Liver (tissue), 3 donors: ENCODE measurements around the gene NFILZ.

Experiments
- EGR1 ChIP-seq, 2 donors: IDR thresholded peaks; 2 replicates each; pipeline ENCODE4 v1.6.1; 2016 to 2018; ENCODE audit warnings: antibody characterized with exemption in 2 of 2, low read depth in 2 of 2
- FOXA2 ChIP-seq: IDR thresholded peaks from 2 replicates; pipeline ENCODE4 v1.6.1; 2016; ENCODE audit warnings: antibody characterized with exemption
- JUND ChIP-seq, 2 donors: IDR thresholded peaks; 2 replicates each; pipeline ENCODE4 v1.6.1; 2016; ENCODE audit warnings: antibody characterized with exemption in 2 of 2
- RAD21 ChIP-seq, 2 donors: IDR thresholded peaks; 2 replicates each; pipeline ENCODE4 v1.6.1; 2016; ENCODE audit warnings: antibody characterized with exemption in 2 of 2, mild to moderate bottlenecking in 2 of 2
- TAF1 ChIP-seq: conservative IDR thresholded peaks from 2 replicates; pipeline ENCODE4 v1.6.1; 2016; ENCODE audit warnings: antibody characterized with exemption, mild to moderate bottlenecking
- YY1 ChIP-seq: IDR thresholded peaks from 2 replicates; pipeline ENCODE4 v1.6.1; 2016; ENCODE audit warnings: antibody characterized with exemption, mild to moderate bottlenecking
- TF ChIP-seq, protein P1 (sequence below): IDR thresholded peaks from 2 replicates; pipeline ENCODE4 v1.6.1; 2016; ENCODE audit warnings: antibody characterized with exemption, mild to moderate bottlenecking
- TF ChIP-seq, protein P2 (sequence below): fragments of 150-350 bp; IDR thresholded peaks from 2 replicates; pipeline ENCODE4 v1.5.1; 2017; ENCODE audit warnings: improper control_type of control experiment, low read depth, low read length; ENCODE audit not compliant: missing input control
- TF ChIP-seq, protein P3 (sequence below): IDR thresholded peaks from 2 replicates; pipeline ENCODE4 v1.6.1; 2016; ENCODE audit warnings: antibody characterized with exemption
- TF ChIP-seq, protein P4 (sequence below): IDR thresholded peaks from 2 replicates; pipeline ENCODE4 v1.6.1; 2016; ENCODE audit warnings: antibody characterized with exemption
- TF ChIP-seq, protein P5 (sequence below): IDR thresholded peaks from 2 replicates; pipeline ENCODE4 v1.6.1; 2016; ENCODE audit warnings: antibody characterized with exemption
- donor health status: healthy.
- donor health status: healthy.

DNA sequence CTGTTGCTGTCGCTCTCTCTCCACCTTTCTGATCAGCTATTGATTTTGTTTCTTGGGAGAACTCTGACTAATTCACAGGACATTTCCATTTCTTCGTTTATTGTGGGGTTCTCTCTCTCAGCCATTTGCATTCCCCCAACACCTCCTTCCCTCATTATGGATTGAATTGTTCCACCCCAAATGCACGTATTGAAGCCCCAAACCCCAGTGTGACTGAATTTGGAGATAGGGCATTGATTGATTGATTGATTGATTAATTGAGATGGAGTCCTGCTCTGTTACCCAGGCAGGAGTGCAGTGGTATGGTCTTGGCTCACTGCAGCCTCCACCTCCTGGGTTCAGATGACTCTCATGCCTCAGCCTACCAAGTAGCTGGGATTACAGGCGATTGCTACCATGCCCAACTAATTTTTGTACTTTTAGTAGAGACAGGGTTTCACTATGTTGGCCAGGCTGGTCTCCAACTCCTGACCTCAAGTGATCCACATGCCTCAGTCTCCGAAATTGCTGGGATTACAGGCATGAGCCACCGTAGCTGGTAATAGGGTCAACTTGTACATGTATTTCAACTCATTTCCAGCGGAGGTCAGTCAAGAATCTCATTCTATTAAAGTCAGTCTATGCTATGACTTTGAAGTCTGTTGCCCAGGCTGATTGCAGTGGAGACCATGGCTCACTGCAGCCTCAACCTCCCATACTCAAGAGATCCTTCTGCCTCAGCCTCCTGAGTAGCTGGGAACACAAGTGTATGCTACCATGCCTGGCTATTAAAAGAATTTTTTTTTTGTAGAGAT is 13.6 kb downstream of the NFILZ start:
- TF ChIP-seq RAD21 (IDR thresholded peaks at IDR 0.05), result no peak
- TF ChIP-seq, protein P1, sequence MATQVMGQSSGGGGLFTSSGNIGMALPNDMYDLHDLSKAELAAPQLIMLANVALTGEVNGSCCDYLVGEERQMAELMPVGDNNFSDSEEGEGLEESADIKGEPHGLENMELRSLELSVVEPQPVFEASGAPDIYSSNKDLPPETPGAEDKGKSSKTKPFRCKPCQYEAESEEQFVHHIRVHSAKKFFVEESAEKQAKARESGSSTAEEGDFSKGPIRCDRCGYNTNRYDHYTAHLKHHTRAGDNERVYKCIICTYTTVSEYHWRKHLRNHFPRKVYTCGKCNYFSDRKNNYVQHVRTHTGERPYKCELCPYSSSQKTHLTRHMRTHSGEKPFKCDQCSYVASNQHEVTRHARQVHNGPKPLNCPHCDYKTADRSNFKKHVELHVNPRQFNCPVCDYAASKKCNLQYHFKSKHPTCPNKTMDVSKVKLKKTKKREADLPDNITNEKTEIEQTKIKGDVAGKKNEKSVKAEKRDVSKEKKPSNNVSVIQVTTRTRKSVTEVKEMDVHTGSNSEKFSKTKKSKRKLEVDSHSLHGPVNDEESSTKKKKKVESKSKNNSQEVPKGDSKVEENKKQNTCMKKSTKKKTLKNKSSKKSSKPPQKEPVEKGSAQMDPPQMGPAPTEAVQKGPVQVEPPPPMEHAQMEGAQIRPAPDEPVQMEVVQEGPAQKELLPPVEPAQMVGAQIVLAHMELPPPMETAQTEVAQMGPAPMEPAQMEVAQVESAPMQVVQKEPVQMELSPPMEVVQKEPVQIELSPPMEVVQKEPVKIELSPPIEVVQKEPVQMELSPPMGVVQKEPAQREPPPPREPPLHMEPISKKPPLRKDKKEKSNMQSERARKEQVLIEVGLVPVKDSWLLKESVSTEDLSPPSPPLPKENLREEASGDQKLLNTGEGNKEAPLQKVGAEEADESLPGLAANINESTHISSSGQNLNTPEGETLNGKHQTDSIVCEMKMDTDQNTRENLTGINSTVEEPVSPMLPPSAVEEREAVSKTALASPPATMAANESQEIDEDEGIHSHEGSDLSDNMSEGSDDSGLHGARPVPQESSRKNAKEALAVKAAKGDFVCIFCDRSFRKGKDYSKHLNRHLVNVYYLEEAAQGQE, result no peak
- TF ChIP-seq, protein P2, sequence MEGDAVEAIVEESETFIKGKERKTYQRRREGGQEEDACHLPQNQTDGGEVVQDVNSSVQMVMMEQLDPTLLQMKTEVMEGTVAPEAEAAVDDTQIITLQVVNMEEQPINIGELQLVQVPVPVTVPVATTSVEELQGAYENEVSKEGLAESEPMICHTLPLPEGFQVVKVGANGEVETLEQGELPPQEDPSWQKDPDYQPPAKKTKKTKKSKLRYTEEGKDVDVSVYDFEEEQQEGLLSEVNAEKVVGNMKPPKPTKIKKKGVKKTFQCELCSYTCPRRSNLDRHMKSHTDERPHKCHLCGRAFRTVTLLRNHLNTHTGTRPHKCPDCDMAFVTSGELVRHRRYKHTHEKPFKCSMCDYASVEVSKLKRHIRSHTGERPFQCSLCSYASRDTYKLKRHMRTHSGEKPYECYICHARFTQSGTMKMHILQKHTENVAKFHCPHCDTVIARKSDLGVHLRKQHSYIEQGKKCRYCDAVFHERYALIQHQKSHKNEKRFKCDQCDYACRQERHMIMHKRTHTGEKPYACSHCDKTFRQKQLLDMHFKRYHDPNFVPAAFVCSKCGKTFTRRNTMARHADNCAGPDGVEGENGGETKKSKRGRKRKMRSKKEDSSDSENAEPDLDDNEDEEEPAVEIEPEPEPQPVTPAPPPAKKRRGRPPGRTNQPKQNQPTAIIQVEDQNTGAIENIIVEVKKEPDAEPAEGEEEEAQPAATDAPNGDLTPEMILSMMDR, result no peak
- TF ChIP-seq JUND (IDR thresholded peaks at IDR 0.05), result no peak
- TF ChIP-seq FOXA2, result no peak
- TF ChIP-seq, protein P3, sequence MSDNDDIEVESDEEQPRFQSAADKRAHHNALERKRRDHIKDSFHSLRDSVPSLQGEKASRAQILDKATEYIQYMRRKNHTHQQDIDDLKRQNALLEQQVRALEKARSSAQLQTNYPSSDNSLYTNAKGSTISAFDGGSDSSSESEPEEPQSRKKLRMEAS, result no peak
- TF ChIP-seq, protein P4, sequence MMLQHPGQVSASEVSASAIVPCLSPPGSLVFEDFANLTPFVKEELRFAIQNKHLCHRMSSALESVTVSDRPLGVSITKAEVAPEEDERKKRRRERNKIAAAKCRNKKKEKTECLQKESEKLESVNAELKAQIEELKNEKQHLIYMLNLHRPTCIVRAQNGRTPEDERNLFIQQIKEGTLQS, result no peak
- no peak for TF ChIP-seq EGR1 (IDR thresholded peaks at IDR 0.05; ENCODE audit: low read depth in 2 of 2)
- TF ChIP-seq YY1, result no peak
- TF ChIP-seq TAF1, result no peak
- TF ChIP-seq, protein P5, sequence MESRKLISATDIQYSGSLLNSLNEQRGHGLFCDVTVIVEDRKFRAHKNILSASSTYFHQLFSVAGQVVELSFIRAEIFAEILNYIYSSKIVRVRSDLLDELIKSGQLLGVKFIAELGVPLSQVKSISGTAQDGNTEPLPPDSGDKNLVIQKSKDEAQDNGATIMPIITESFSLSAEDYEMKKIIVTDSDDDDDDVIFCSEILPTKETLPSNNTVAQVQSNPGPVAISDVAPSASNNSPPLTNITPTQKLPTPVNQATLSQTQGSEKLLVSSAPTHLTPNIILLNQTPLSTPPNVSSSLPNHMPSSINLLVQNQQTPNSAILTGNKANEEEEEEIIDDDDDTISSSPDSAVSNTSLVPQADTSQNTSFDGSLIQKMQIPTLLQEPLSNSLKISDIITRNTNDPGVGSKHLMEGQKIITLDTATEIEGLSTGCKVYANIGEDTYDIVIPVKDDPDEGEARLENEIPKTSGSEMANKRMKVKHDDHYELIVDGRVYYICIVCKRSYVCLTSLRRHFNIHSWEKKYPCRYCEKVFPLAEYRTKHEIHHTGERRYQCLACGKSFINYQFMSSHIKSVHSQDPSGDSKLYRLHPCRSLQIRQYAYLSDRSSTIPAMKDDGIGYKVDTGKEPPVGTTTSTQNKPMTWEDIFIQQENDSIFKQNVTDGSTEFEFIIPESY, result no peak
